GM21576 (cell line): Measurements from ENCODE around the gene SAXO1.
"Not testable (repeated sequence)": the region's sequence is repeated elsewhere in the genome, so short reads cannot be mapped to it uniquely, and the experiment has no call there.

Source experiments
- ATAC-seq: cut with Tn5 transposase; IDR thresholded peaks from one replicate; pipeline ENCODE4 v1.9.1; 2021; ENCODE audit warnings: mild to moderate bottlenecking, moderate library complexity; ENCODE audit not compliant: unreplicated experiment

SAXO1 gene

GRCh38 chr9:19000133-19000532, 32.9 kb downstream of the SAXO1 start:
- no peak for ATAC-seq

GRCh38 chr9:18999173-18999785, 33.7 kb downstream of the SAXO1 start:
- no peak for ATAC-seq

GRCh38 chr9:18997151-18997550, 35.9 kb downstream of the SAXO1 start:
- no peak for ATAC-seq

- no peak for ATAC-seq
Observed at GRCh38 chr9:18996211-18996610, 36.8 kb downstream of the SAXO1 start.

GRCh38 chr9:18994263-18994916, 38.6 kb downstream of the SAXO1 start:
- ATAC-seq, result no peak

- ATAC-seq, result not testable (repeated sequence)
Observed at GRCh38 chr9:18991197-18991596, 41.8 kb downstream of the SAXO1 start.

GRCh38 chr9:18990494-18990893, 42.5 kb downstream of the SAXO1 start:
- ATAC-seq, result no peak

GRCh38 chr9:18989865-18990264, 43.1 kb downstream of the SAXO1 start:
- ATAC-seq, result no peak

- ATAC-seq, result no peak
Observed at GRCh38 chr9:18989097-18989496, 43.9 kb downstream of the SAXO1 start.

- ATAC-seq, result no peak
Observed at GRCh38 chr9:18988003-18988402, 45.0 kb downstream of the SAXO1 start.

GRCh38 chr9:18985996-18986395, 47.0 kb downstream of the SAXO1 start:
- ATAC-seq, result no peak

GRCh38 chr9:18985464-18985951, 47.5 kb downstream of the SAXO1 start:
- no peak for ATAC-seq

GRCh38 chr9:18982262-18982620, 50.8 kb downstream of the SAXO1 start:
- ATAC-seq, result no peak

- no peak for ATAC-seq
Observed at GRCh38 chr9:18981476-18982261, 51.3 kb downstream of the SAXO1 start.

GRCh38 chr9:18980189-18980588, 52.8 kb downstream of the SAXO1 start:
- no peak for ATAC-seq

- no peak for ATAC-seq
Observed at GRCh38 chr9:18979367-18979766, 53.6 kb downstream of the SAXO1 start.

GRCh38 chr9:18978188-18978587, 54.8 kb downstream of the SAXO1 start:
- no peak for ATAC-seq

- ATAC-seq, result no peak
Observed at GRCh38 chr9:18976709-18977531, 56.1 kb downstream of the SAXO1 start.

GRCh38 chr9:18976221-18976708, 56.7 kb downstream of the SAXO1 start:
- no peak for ATAC-seq

- ATAC-seq, result no peak
Observed at GRCh38 chr9:18973348-18973747, 59.7 kb downstream of the SAXO1 start.

- no peak for ATAC-seq
Observed at GRCh38 chr9:18972675-18973074, 60.3 kb downstream of the SAXO1 start.
